Trophoblast cell (in vitro differentiated cells and primary cell): Measurements from ENCODE around the gene GIT1.

Experiments
- DNase-seq, 2 donors: peaks; one replicate each; pipeline ENCODE4 v3.0.0-alpha.2; 2016
- H2AFZ ChIP-seq: 2 replicates; pipeline ENCODE4 v1.6.1; 2013; ENCODE audit warnings: low read length, moderate library complexity, mild to moderate bottlenecking; ENCODE audit not compliant: insufficient read depth, poor library complexity
- H2AK5ac ChIP-seq: 2 replicates; pipeline ENCODE4 v1.6.1; 2013; ENCODE audit warnings: mild to moderate bottlenecking, low read length
- H2BK120ac ChIP-seq: 2 replicates; pipeline ENCODE4 v1.6.1; 2013; ENCODE audit warnings: low read length, mild to moderate bottlenecking, moderate library complexity; ENCODE audit not compliant: insufficient read depth, poor library complexity
- H2BK12ac ChIP-seq: 2 replicates; pipeline ENCODE4 v1.6.1; 2013; ENCODE audit warnings: mild to moderate bottlenecking, low read length, moderate library complexity
- H2BK5ac ChIP-seq: 2 replicates; pipeline ENCODE4 v1.6.1; 2013; ENCODE audit warnings: low read length, low read depth, moderate library complexity, mild to moderate bottlenecking; ENCODE audit not compliant: poor library complexity
- H3K14ac ChIP-seq: 2 replicates; pipeline ENCODE4 v1.6.1; 2013; ENCODE audit warnings: mild to moderate bottlenecking, low read length
- H3K18ac ChIP-seq: 2 replicates; pipeline ENCODE4 v1.6.1; 2013; ENCODE audit warnings: mild to moderate bottlenecking, low read length
- H3K23ac ChIP-seq: 2 replicates; pipeline ENCODE4 v1.6.1; 2013; ENCODE audit warnings: low read length
- H3K27ac ChIP-seq: 2 replicates; pipeline ENCODE4 v1.5.1; 2013; ENCODE audit warnings: low read depth, mild to moderate bottlenecking, inconsistent platforms, low read length, moderate library complexity
- H3K27me3 ChIP-seq: 2 replicates; pipeline ENCODE4 v1.6.1; 2013; ENCODE audit warnings: inconsistent platforms, mild to moderate bottlenecking, low read length, moderate library complexity; ENCODE audit not compliant: insufficient read depth
- H3K36me3 ChIP-seq, 2 experiments: 1 replicate in 1 of 2; 2 replicates in 1 of 2; pipeline ENCODE4 v1.6.1; 2013; ENCODE audit warnings: low read length in 2 of 2, mild to moderate bottlenecking in 2 of 2, moderate library complexity in 1 of 2; ENCODE audit not compliant: insufficient read depth in 2 of 2, control insufficient read depth in 1 of 2
- H3K4ac ChIP-seq: 2 replicates; pipeline ENCODE4 v1.6.1; 2013; ENCODE audit warnings: low read depth, mild to moderate bottlenecking, low read length, moderate library complexity
- H3K4me1 ChIP-seq, 2 experiments: 1 replicate in 1 of 2; 2 replicates in 1 of 2; pipeline ENCODE4 v1.6.1; 2013; ENCODE audit warnings: low read length in 2 of 2, mild to moderate bottlenecking in 2 of 2, moderate library complexity in 1 of 2; ENCODE audit not compliant: insufficient read depth in 2 of 2, control insufficient read depth in 1 of 2
- H3K4me2 ChIP-seq: 2 replicates; pipeline ENCODE4 v1.6.1; 2013; ENCODE audit warnings: inconsistent platforms, mild to moderate bottlenecking, low read length, moderate library complexity
- H3K4me3 ChIP-seq: 2 replicates; pipeline ENCODE4 v1.5.1; 2013; ENCODE audit warnings: mild to moderate bottlenecking, low read depth, low read length, inconsistent platforms
- H3K79me1 ChIP-seq: one replicate; pipeline ENCODE4 v1.6.1; 2013; ENCODE audit warnings: low read length
- H3K79me2 ChIP-seq: 2 replicates; pipeline ENCODE4 v1.6.1; 2013; ENCODE audit warnings: low read length, mild to moderate bottlenecking; ENCODE audit not compliant: control insufficient read depth, insufficient read depth, poor library complexity
- H3K9ac ChIP-seq: 2 replicates; pipeline ENCODE4 v1.6.1; 2013; ENCODE audit warnings: mild to moderate bottlenecking, low read length
- H3K9me3 ChIP-seq: 2 replicates; pipeline ENCODE4 v1.6.1; 2013; ENCODE audit warnings: low read depth, mild to moderate bottlenecking, control low read depth, inconsistent platforms, low read length; ENCODE audit not compliant: insufficient read depth
- H4K12ac ChIP-seq: 2 replicates; pipeline ENCODE4 v1.6.1; 2013; ENCODE audit warnings: low read depth, mild to moderate bottlenecking, low read length, moderate library complexity
- H4K8ac ChIP-seq: 2 replicates; pipeline ENCODE4 v1.6.1; 2013; ENCODE audit warnings: low read depth, mild to moderate bottlenecking, low read length, moderate library complexity
- H4K91ac ChIP-seq: one replicate; pipeline ENCODE4 v1.6.1; 2013; ENCODE audit warnings: low read depth, mild to moderate bottlenecking, low read length, moderate library complexity
- WGBS: extraction: QIAGEN DNeasy Blood & Tissue Kit; methylation state at CpG from one replicate; pipeline ENCODE4 v1.1.7; 2013; ENCODE audit warnings: missing lambda C conversion rate; ENCODE audit not compliant: insufficient read length, insufficient coverage; ENCODE audit errors: extremely low coverage; 5-methylcytosine and 5-hydroxymethylcytosine counted together

Gene GIT1

GRCh38 chr17:29585080-29585751 is 4.2 kb downstream of the GIT1 start:
- Histone ChIP-seq H2AFZ (no peak overlapping the region), H2BK12ac (no peak overlapping the region), H3K4me2 (no peak overlapping the region), H3K4ac (no peak overlapping the region), H2BK5ac (no peak overlapping the region), H3K36me3 (peaks cover 24 to 25% of the 10 kb centered on the region in 2 experiments), H3K79me1 (peaks cover 5% of the 10 kb centered on the region), H3K9me3 (no peaks in the 10 kb centered on the region), H4K12ac (no peak overlapping the region), H3K23ac (no peak overlapping the region), H3K79me2 (peaks cover 9% of the 10 kb centered on the region), H3K14ac (no peak overlapping the region), H2BK120ac (no peak overlapping the region), H3K9ac (no peak overlapping the region), H4K91ac (no peak overlapping the region), H3K4me1 (peaks cover 15 to 21% of the 10 kb centered on the region in 2 experiments), H3K18ac (no peak overlapping the region), H3K27me3 (no peaks in the 10 kb centered on the region), H3K4me3 (no peak overlapping the region), H2AK5ac (no peak overlapping the region), H3K27ac (no peak overlapping the region), H4K8ac (no peak overlapping the region)
- no CpG with 5 or more reads among the region's 8 CpGs for WGBS
- no peak for DNase-seq

GRCh38 chr17:29584452-29585079 is 4.9 kb downstream of the GIT1 start:
- DNase-seq: no peak
- Histone ChIP-seq H2BK12ac (no peak overlapping the region), H3K4me2 (no peak overlapping the region), H4K12ac (no peak overlapping the region), H3K14ac (no peak overlapping the region), H4K91ac (no peak overlapping the region), H3K18ac (no peak overlapping the region), H3K9ac (no peak overlapping the region), H3K4me1 (peaks cover 11 to 16% of the 10 kb centered on the region in 2 experiments), H2AFZ (no peak overlapping the region), H4K8ac (no peak overlapping the region), H3K23ac (no peak overlapping the region), H2BK120ac (no peak overlapping the region), H2BK5ac (no peak overlapping the region), H3K4me3 (no peak overlapping the region), H3K27ac (no peak overlapping the region), H2AK5ac (no peak overlapping the region), H3K27me3 (no peaks in the 10 kb centered on the region), H3K9me3 (no peaks in the 10 kb centered on the region), H3K36me3 (peaks cover 24 to 31% of the 10 kb centered on the region in 2 experiments), H3K79me2 (peaks cover 8% of the 10 kb centered on the region), H3K4ac (no peak overlapping the region), H3K79me1 (peaks cover 2% of the 10 kb centered on the region)
- WGBS: no CpG with 5 or more reads among the region's 12 CpGs

DNA sequence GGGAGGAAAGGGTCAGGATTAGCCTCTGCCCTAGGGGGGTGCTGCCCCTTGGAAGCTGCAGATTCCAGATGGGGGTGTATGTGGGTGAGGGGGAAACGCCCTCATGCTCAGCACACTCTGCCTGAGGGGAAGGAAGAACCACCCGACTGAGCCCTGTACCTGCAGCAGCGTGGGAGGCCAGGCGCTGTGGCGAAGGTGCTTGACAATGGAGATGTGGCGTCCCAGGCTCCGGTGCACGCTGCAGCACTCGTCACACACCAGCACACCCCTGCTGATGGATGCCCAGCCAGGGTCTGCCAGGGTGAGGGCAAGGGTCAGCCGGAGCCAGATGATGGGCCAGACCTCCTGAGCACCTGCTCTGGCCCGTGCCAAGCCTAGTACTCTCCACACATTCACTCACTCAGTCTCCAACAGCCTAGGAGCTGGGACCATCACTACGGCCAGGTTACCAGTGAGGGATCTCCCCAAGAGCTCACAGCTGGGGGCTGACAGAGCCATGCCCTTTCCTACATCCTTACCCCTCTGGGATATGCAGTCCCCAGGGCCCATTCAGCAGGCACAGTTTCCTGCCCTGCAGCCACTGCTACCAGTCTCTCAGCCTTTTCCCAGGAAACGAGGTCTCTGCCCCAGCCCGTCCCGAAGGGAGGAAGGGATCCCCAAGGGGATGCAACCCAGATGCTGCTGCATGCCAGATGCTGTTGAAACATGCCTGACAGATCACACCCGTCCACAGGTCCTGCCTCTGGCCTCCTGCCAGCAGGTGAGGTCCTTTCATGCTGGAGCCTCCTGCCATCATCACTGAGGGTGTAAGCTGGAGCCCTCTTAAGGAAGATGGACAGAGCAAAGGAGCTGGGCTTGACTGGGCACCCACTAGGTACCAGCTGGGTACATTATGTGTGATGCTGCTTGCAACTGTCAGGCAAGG is 5.9 kb downstream of the GIT1 start:
- H3K79me2 ChIP-seq: peaks cover 6% of the 10 kb centered on the region
- H4K12ac ChIP-seq: no peak overlapping the region
- H3K9ac ChIP-seq: no peak overlapping the region
- no peak overlapping the region for H2BK12ac ChIP-seq
- H3K27ac ChIP-seq: no peak overlapping the region
- H3K4me1 ChIP-seq: peaks cover 9 to 14% of the 10 kb centered on the region in 2 experiments
- H4K91ac ChIP-seq: no peak overlapping the region
- H3K4ac ChIP-seq: no peak overlapping the region
- no peak overlapping the region for H3K4me3 ChIP-seq
- H3K18ac ChIP-seq: no peak overlapping the region
- no peaks in the 10 kb centered on the region for H3K9me3 ChIP-seq
- no peak overlapping the region for H3K4me2 ChIP-seq
- H2AK5ac ChIP-seq: no peak overlapping the region
- no peak overlapping the region for H3K23ac ChIP-seq
- H3K79me1 ChIP-seq: peaks cover under 1% of the 10 kb centered on the region
- H3K36me3 ChIP-seq: peaks cover 27 to 33% of the 10 kb centered on the region in 2 experiments
- no peak for DNase-seq
- no peak overlapping the region for H3K14ac ChIP-seq
- no peak overlapping the region for H4K8ac ChIP-seq
- H2AFZ ChIP-seq: no peak overlapping the region
- no peak overlapping the region for H2BK5ac ChIP-seq
- H3K27me3 ChIP-seq: no peaks in the 10 kb centered on the region
- WGBS: no CpG with 5 or more reads among the region's 16 CpGs
- H2BK120ac ChIP-seq: no peak overlapping the region

- no peaks in the 10 kb centered on the region for H3K79me1 ChIP-seq
- H4K8ac ChIP-seq: no peak overlapping the region
- H3K4me2 ChIP-seq: no peak overlapping the region
- no peaks in the 10 kb centered on the region for H3K79me2 ChIP-seq
- no peak overlapping the region for H3K9ac ChIP-seq
- H2AFZ ChIP-seq: no peak overlapping the region
- H3K27me3 ChIP-seq: no peaks in the 10 kb centered on the region
- no peaks in the 10 kb centered on the region for H3K9me3 ChIP-seq
- no peak overlapping the region for H2BK12ac ChIP-seq
- no peak overlapping the region for H3K18ac ChIP-seq
- no peak overlapping the region for H2BK120ac ChIP-seq
- H2BK5ac ChIP-seq: no peak overlapping the region
- H3K36me3 ChIP-seq: peaks cover 33 to 41% of the 10 kb centered on the region in 2 experiments
- H4K91ac ChIP-seq: no peak overlapping the region
- no peak overlapping the region for H3K27ac ChIP-seq
- no peak overlapping the region for H2AK5ac ChIP-seq
- no CpG with 5 or more reads among the region's 13 CpGs for WGBS
- no peak for DNase-seq
- H3K23ac ChIP-seq: no peak overlapping the region
- no peak overlapping the region for H3K14ac ChIP-seq
- H3K4me3 ChIP-seq: no peak overlapping the region
- H3K4me1 ChIP-seq: peaks cover 2 to 7% of the 10 kb centered on the region in 2 experiments
- no peak overlapping the region for H3K4ac ChIP-seq
- H4K12ac ChIP-seq: no peak overlapping the region
Measured at GRCh38 chr17:29582772-29583171, 6.7 kb downstream of the GIT1 start.
